Measurements from ENCODE around the gene VPS16. TPM values are rescaled to one million over a fixed set of nuclear protein-coding genes. Genes with fewer than 3 reads are reported as not detected.

Gene VPS16
- total RNA-seq, 1 experiment from 2014 or later = 26.2 TPM

GRCh38 chr20:2865101-2865500 is 24.6 kb downstream of the VPS16 start (continued):
- TF ChIP-seq ZBTB43 (CRISPR knock-in tag; IDR thresholded peaks at IDR 0.05) = no peak

GRCh38 chr20:2865630-2866029 is 25.1 kb downstream of the VPS16 start:
- CTCF ChIA-PET = interaction anchor here (0.5 to 2.2 kb wide), 14 partner anchors 10 to 203 kb away, joined by 3 to 8 read pairs (median 3); partner anchors contain the start of genes CPXM1 and TMEM239
- Mint-ChIP-seq H3K27me3 (ENCODE audit: low read depth) (peaks cover 3% of the 10 kb centered on the region; the same call in 1 of the 2 replicates), H3K9me3 (no peaks in the 10 kb centered on the region), H3K36me3 (no peaks in the 10 kb centered on the region), H3K4me3 (no peak overlapping the region), H3K4me1 (no peaks in the 10 kb centered on the region), H3K27ac (no peak overlapping the region)
- TF ChIP-seq RELA (CRISPR knock-in tag; IDR thresholded peaks at IDR 0.05; ENCODE audit: borderline replicate concordance) (no peak), ZNF232 (CRISPR knock-in tag; IDR thresholded peaks at IDR 0.05) (no peak), HMGA2 (CRISPR knock-in tag; IDR thresholded peaks at IDR 0.05) (no peak), TEAD4 (CRISPR knock-in tag; IDR thresholded peaks at IDR 0.05) (no peak), ZNF219 (CRISPR knock-in tag; IDR thresholded peaks at IDR 0.05; ENCODE audit: borderline replicate concordance) (no peak), MLX (CRISPR knock-in tag; IDR thresholded peaks at IDR 0.05) (no peak), STAT6 (CRISPR knock-in tag; conservative IDR thresholded peaks at IDR 0.05; ENCODE audit: low read depth) (no peak), FOXP1 (CRISPR knock-in tag; IDR thresholded peaks at IDR 0.05; ENCODE audit: borderline replicate concordance) (no peak), JUN (CRISPR knock-in tag; IDR thresholded peaks at IDR 0.05) (no peak), CTCF (IDR thresholded peaks at IDR 0.05) (no peak), TEAD1 (CRISPR knock-in tag; IDR thresholded peaks at IDR 0.05) (no peak), ATF1 (CRISPR knock-in tag; IDR thresholded peaks at IDR 0.05) (no peak)
- POLR2A ChIA-PET = no interaction called here
- ATAC-seq = peak; percentile 78
- peak; percentile 42 for DNase-seq (ENCODE audit: low spot score)

- POLR2A ChIA-PET = interaction anchor here (0.5 kb wide), 1 partner anchor 397 kb away, joined by 3 read pairs; no protein-coding TSS in a partner anchor
- no peaks in the 10 kb centered on the region for H3K9me3 Mint-ChIP-seq
- H3K27ac Mint-ChIP-seq = no peak overlapping the region
- TF ChIP-seq NFE2L1 (CRISPR knock-in tag; IDR thresholded peaks at IDR 0.05) (no peak), GABPB1 (CRISPR knock-in tag; IDR thresholded peaks at IDR 0.05) (no peak), CREM (CRISPR knock-in tag; IDR thresholded peaks at IDR 0.05) (no peak), MYBL2 (CRISPR knock-in tag; IDR thresholded peaks at IDR 0.05) (no peak), TCF7 (CRISPR knock-in tag; IDR thresholded peaks at IDR 0.05; ENCODE audit: low read depth) (no peak), AR (CRISPR knock-in tag; IDR thresholded peaks at IDR 0.05) (no peak), CREB1 (CRISPR knock-in tag; IDR thresholded peaks at IDR 0.05) (no peak), ZNF512 (CRISPR knock-in tag; IDR thresholded peaks at IDR 0.05; ENCODE audit: borderline replicate concordance) (no peak), ZNF671 (CRISPR knock-in tag; IDR thresholded peaks at IDR 0.05) (no peak), ZNF423 (CRISPR knock-in tag; IDR thresholded peaks at IDR 0.05) (no peak), USF1 (CRISPR knock-in tag; IDR thresholded peaks at IDR 0.05) (no peak)
Observed at GRCh38 chr20:2866236-2866635, 25.7 kb downstream of the VPS16 start.

More at GRCh38 chr20:2866236-2866635, 25.7 kb downstream of the VPS16 start:
- DNase-seq (ENCODE audit: low spot score) (no peak), ATAC-seq (no peak)
- CTCF ChIA-PET = interaction anchor here (0.9 to 2.2 kb wide), 7 partner anchors 10 to 203 kb away, joined by 3 to 8 read pairs (median 4); no protein-coding TSS in a partner anchor
- H3K4me3 Mint-ChIP-seq = no peak overlapping the region
- H3K4me1 Mint-ChIP-seq = peaks cover 4% of the 10 kb centered on the region; the same call in 1 of the 2 replicates
- H3K36me3 Mint-ChIP-seq = no peaks in the 10 kb centered on the region
- H3K27me3 Mint-ChIP-seq (ENCODE audit: low read depth) = peaks cover 9% of the 10 kb centered on the region
